Subcutaneous adipose tissue (tissue), 4 donors: ENCODE measurements around the gene C5orf58. TPM values are rescaled to one million over a fixed set of nuclear protein-coding genes. Genes with fewer than 3 reads are reported as not detected.

Experiments used
- CTCF ChIP-seq: fragments of 450-650 bp; IDR thresholded peaks from one replicate; pipeline ENCODE4 v1.5.1; 2016; ENCODE audit warnings: low read depth, mild to moderate bottlenecking, control low read depth, antibody characterized with exemption, moderate library complexity
- total RNA-seq, 4 donors: library from RNA; depleted of rRNA; stranded (reverse); fragments of >200 nt; gene quantifications; one replicate each; pipeline ENCODE4 v1.1.0, GENCODE V29; 2016

C5orf58 gene
- total RNA-seq, 4 donors from 2014 or later = 0.68 to 2.3 (median 1.5) TPM; not detected in 1

- TF ChIP-seq CTCF = no peak
Observed at GRCh38 chr5:170235876-170236864, 3.4 kb downstream of the C5orf58 start.

GRCh38 chr5:170238456-170239196 is 5.8 kb downstream of the C5orf58 start:
- TF ChIP-seq CTCF = no peak

- TF ChIP-seq CTCF = no peak
Observed at GRCh38 chr5:170246126-170246870, 13.5 kb downstream of the C5orf58 start.

- TF ChIP-seq CTCF = no peak
Observed at GRCh38 chr5:170247363-170247762, 14.6 kb downstream of the C5orf58 start.

GRCh38 chr5:170248172-170248930 is 15.6 kb downstream of the C5orf58 start:
- TF ChIP-seq CTCF = no peak

GRCh38 chr5:170249355-170249754 is 16.6 kb downstream of the C5orf58 start:
- TF ChIP-seq CTCF = no peak
